Measurements from ENCODE around the gene TAF15.
A peak's percentile ranks its signal among the peaks of the same experiment; 100 is the strongest.

Gene TAF15

DNA sequence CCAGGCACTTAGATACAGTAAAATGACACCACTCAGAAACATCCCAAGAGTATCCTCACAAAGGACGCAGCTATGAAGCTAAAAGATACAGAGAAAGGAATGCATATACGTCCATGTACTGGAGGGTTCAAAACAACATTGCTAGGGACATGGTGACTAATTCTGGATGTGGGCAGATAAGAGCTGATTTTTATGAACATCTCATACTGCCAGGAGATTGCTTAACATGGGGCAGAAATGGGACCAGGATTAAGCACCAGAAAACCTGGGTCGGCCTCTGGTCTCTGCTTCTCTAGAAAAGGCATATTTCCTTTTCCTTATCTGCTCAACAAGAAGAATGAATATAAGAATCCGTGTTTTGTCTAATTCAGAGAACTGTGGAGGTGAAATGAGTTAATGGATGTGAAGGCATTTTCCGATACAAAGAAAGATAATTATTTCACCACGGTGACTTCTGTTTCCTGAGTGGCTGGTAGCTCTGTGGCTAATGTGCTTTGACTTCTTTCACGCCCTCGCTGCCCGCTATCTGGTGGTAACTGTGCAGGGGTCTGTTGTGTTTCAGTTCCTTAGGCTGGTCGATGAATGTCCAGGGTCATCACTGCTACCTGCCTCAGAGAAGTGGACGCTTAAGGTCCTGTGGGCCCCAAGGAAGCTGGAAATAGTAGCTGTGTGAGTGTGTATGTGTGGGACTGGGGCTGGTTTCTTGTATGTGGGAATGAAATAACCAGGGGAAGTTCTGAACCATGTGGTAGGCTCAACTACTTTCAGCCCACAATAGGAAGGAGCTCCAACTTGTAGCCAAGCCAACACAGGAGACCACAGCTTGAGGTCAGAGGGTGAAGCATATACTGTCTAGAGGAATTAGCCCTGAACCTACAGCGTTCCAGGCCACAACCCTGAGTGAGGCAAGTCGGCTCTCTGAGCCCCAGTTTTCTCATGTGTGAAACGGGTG, 86.6 kb downstream of the TAF15 start:
- TF ChIP-seq, protein P1, sequence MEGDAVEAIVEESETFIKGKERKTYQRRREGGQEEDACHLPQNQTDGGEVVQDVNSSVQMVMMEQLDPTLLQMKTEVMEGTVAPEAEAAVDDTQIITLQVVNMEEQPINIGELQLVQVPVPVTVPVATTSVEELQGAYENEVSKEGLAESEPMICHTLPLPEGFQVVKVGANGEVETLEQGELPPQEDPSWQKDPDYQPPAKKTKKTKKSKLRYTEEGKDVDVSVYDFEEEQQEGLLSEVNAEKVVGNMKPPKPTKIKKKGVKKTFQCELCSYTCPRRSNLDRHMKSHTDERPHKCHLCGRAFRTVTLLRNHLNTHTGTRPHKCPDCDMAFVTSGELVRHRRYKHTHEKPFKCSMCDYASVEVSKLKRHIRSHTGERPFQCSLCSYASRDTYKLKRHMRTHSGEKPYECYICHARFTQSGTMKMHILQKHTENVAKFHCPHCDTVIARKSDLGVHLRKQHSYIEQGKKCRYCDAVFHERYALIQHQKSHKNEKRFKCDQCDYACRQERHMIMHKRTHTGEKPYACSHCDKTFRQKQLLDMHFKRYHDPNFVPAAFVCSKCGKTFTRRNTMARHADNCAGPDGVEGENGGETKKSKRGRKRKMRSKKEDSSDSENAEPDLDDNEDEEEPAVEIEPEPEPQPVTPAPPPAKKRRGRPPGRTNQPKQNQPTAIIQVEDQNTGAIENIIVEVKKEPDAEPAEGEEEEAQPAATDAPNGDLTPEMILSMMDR (IDR thresholded peaks at IDR 0.05; ENCODE audit: control insufficient read depth, insufficient read depth, low read depth, low read length, missing control alignments) = no peak
- peak; percentile 71 for DNase-seq (ENCODE audit: low read depth)
- no peak overlapping the region for H3K4me3 ChIP-seq (ENCODE audit: control insufficient read depth, low read depth, low read length)
